H9 (cell line): Measurements from ENCODE around the gene BHLHA15. TPM values are rescaled to one million over a fixed set of nuclear protein-coding genes. Genes with fewer than 3 reads are reported as not detected.

ENCODE experiments used
- DNase-seq: peaks from one replicate; pipeline ENCODE4 v3.0.0-alpha.2; 2017
- H2AFZ ChIP-seq: one replicate; pipeline ENCODE4 v1.6.1; 2013; ENCODE audit warnings: mild to moderate bottlenecking, low read length, control low read depth, moderate library complexity
- H2AK5ac ChIP-seq: 2 replicates; pipeline ENCODE4 v1.6.1; 2013; ENCODE audit warnings: low read length, control low read depth, mixed read lengths; ENCODE audit not compliant: insufficient read length
- H2BK120ac ChIP-seq: one replicate; pipeline ENCODE4 v1.6.1; 2013; ENCODE audit warnings: low read depth, mild to moderate bottlenecking, low read length, control low read depth, inconsistent platforms; ENCODE audit not compliant: poor library complexity, severe bottlenecking
- H2BK12ac ChIP-seq: 2 replicates; pipeline ENCODE4 v1.6.1; 2013; ENCODE audit warnings: low read length, control low read depth, mixed read lengths, low read depth; ENCODE audit not compliant: insufficient read length
- H2BK15ac ChIP-seq: 2 replicates; pipeline ENCODE4 v1.6.1; 2013; ENCODE audit warnings: low read depth, low read length, control low read depth
- H2BK20ac ChIP-seq: one replicate; pipeline ENCODE4 v1.6.1; 2013; ENCODE audit warnings: low read depth, mild to moderate bottlenecking, low read length, control low read depth, inconsistent platforms; ENCODE audit not compliant: poor library complexity, severe bottlenecking
- H2BK5ac ChIP-seq: 2 replicates; pipeline ENCODE4 v1.6.1; 2013; ENCODE audit warnings: low read length, control low read depth, mixed read lengths; ENCODE audit not compliant: insufficient read length
- H3K14ac ChIP-seq: 2 replicates; pipeline ENCODE4 v1.6.1; 2013; ENCODE audit warnings: low read length, control low read depth; ENCODE audit not compliant: insufficient read depth
- H3K18ac ChIP-seq: 2 replicates; pipeline ENCODE4 v1.6.1; 2013; ENCODE audit warnings: low read depth, mild to moderate bottlenecking, mixed read lengths, low read length, control low read depth; ENCODE audit not compliant: insufficient read length
- H3K23ac ChIP-seq: 2 replicates; pipeline ENCODE4 v1.6.1; 2013; ENCODE audit warnings: low read length, control low read depth, mixed read lengths, low read depth; ENCODE audit not compliant: insufficient read length
- H3K23me2 ChIP-seq: 2 replicates; pipeline ENCODE4 v1.6.1; 2013; ENCODE audit warnings: low read depth, mild to moderate bottlenecking, mixed read lengths, low read length, control low read depth; ENCODE audit not compliant: insufficient read length, poor library complexity, severe bottlenecking
- H3K27ac ChIP-seq: 2 replicates; pipeline ENCODE4 v1.5.1; 2013; ENCODE audit warnings: low read length, control low read depth, mixed read lengths, low read depth; ENCODE audit not compliant: insufficient read length
- H3K27me3 ChIP-seq: 2 replicates; pipeline ENCODE4 v1.6.1; 2013; ENCODE audit warnings: low read length, control low read depth, inconsistent platforms; ENCODE audit not compliant: insufficient read depth
- H3K4ac ChIP-seq: 2 replicates; pipeline ENCODE4 v1.6.1; 2013; ENCODE audit warnings: low read depth, mild to moderate bottlenecking, control low read depth, inconsistent platforms, low read length, moderate library complexity
- H3K4me1 ChIP-seq: 2 replicates; pipeline ENCODE4 v1.6.1; 2013; ENCODE audit warnings: low read length, control low read depth, inconsistent platforms; ENCODE audit not compliant: insufficient read depth
- H3K4me2 ChIP-seq: 2 replicates; pipeline ENCODE4 v1.6.1; 2013; ENCODE audit warnings: low read length, control low read depth, mixed read lengths; ENCODE audit not compliant: insufficient read length, insufficient read depth
- H3K56ac ChIP-seq: 2 replicates; pipeline ENCODE4 v1.6.1; 2013; ENCODE audit warnings: low read depth, mild to moderate bottlenecking, mixed read lengths, low read length, control low read depth; ENCODE audit not compliant: insufficient read length
- H3K79me1 ChIP-seq: 2 replicates; pipeline ENCODE4 v1.6.1; 2013; ENCODE audit warnings: low read depth, mild to moderate bottlenecking, moderate library complexity, low read length, control low read depth, inconsistent platforms; ENCODE audit not compliant: insufficient read depth, poor library complexity, severe bottlenecking
- H3K79me2 ChIP-seq: 2 replicates; pipeline ENCODE4 v1.6.1; 2013; ENCODE audit warnings: low read length, control low read depth, inconsistent platforms; ENCODE audit not compliant: insufficient read depth
- H3K9ac ChIP-seq: 2 replicates; pipeline ENCODE4 v1.6.1; 2013; ENCODE audit warnings: low read length, control low read depth, mixed read lengths; ENCODE audit not compliant: insufficient read length; ENCODE audit errors: extremely low read depth
- H3K9me3 ChIP-seq: one replicate; pipeline ENCODE4 v1.6.1; 2013; ENCODE audit warnings: low read depth, low read length, inconsistent platforms; ENCODE audit not compliant: control insufficient read depth
- H3T11ph ChIP-seq: one replicate; pipeline ENCODE4 v1.6.1; 2013; ENCODE audit warnings: mild to moderate bottlenecking, low read length, control low read depth, inconsistent platforms
- H4K20me1 ChIP-seq: one replicate; pipeline ENCODE4 v1.6.1; 2013; ENCODE audit not compliant: control insufficient read depth, insufficient read length, insufficient read depth
- H4K5ac ChIP-seq: 2 replicates; pipeline ENCODE4 v1.6.1; 2013; ENCODE audit warnings: low read depth, mild to moderate bottlenecking, mixed read lengths, low read length, control low read depth; ENCODE audit not compliant: insufficient read length
- H4K8ac ChIP-seq: replicated peaks from 2 replicates; pipeline ENCODE4 v1.6.1; 2013; ENCODE audit warnings: low read length, control low read depth, mixed read lengths, low read depth; ENCODE audit not compliant: insufficient read length
- H4K91ac ChIP-seq: 2 replicates; pipeline ENCODE4 v1.6.1; 2013; ENCODE audit warnings: low read depth, mild to moderate bottlenecking, moderate library complexity, mixed read lengths, low read length, control low read depth; ENCODE audit not compliant: insufficient read length
- H3K27ac Mint-ChIP-seq, 3 experiments: 2 replicates in 2 of 3; 3 replicates in 1 of 3; pipeline ENCODE4 v1.8.0; 2020 to 2021; ENCODE audit warnings: mixed read lengths in 3 of 3, mild to moderate bottlenecking in 1 of 3, moderate library complexity in 1 of 3
- H3K27me3 Mint-ChIP-seq: 2 replicates; pipeline ENCODE4 v1.8.0; 2021; ENCODE audit warnings: low read depth, mild to moderate bottlenecking, moderate library complexity, mixed read lengths
- H3K36me3 Mint-ChIP-seq, 3 experiments: 2 replicates in 2 of 3; 3 replicates in 1 of 3; pipeline ENCODE4 v1.8.0; 2020 to 2021; ENCODE audit warnings: low read depth in 3 of 3, mixed read lengths in 3 of 3; ENCODE audit not compliant: insufficient read depth in 1 of 3
- H3K4me1 Mint-ChIP-seq, 2 experiments: 2 replicates each; pipeline ENCODE4 v1.8.0; 2020; ENCODE audit warnings: mixed read lengths in 2 of 2
- H3K4me3 Mint-ChIP-seq, 2 experiments: 2 replicates in 1 of 2; 3 replicates in 1 of 2; pipeline ENCODE4 v1.8.0; 2020 to 2021; ENCODE audit warnings: mild to moderate bottlenecking in 2 of 2, mixed read lengths in 2 of 2, moderate library complexity in 1 of 2
- H3K9me3 Mint-ChIP-seq, 2 experiments: 2 replicates in 1 of 2; 3 replicates in 1 of 2; pipeline ENCODE4 v1.8.0; 2020; ENCODE audit warnings: mild to moderate bottlenecking in 2 of 2, mixed read lengths in 2 of 2, moderate library complexity in 1 of 2
- CTCF ChIP-seq: fragments of 200-600 bp; sonication (generic); conservative IDR thresholded peaks from 3 replicates; pipeline ENCODE4 v1.8.0; 2021; ENCODE audit warnings: antibody characterized with exemption, mild to moderate bottlenecking
- WGBS: extraction: QIAGEN DNeasy Blood & Tissue Kit; methylation state at CpG from one replicate; pipeline ENCODE4 v1.1.7; 2013; ENCODE audit warnings: missing lambda C conversion rate, low lambda C conversion rate, mixed read lengths; ENCODE audit not compliant: insufficient read length; ENCODE audit errors: extremely low coverage; 5-methylcytosine and 5-hydroxymethylcytosine counted together
- total RNA-seq: library from RNA; stranded (reverse); gene quantifications from 2 replicates; pipeline ENCODE4 v1.2.1, GENCODE V29; 2021

Gene BHLHA15
- total RNA-seq, 1 experiment from 2014 or later = 1.4 TPM

- no peak overlapping the region for H3K14ac ChIP-seq
- no peaks in the 10 kb centered on the region for H3K9me3 ChIP-seq
- peaks cover 0 to 13% of the 10 kb centered on the region in 2 experiments; a peak in 3 of 4 replicates for H3K4me1 Mint-ChIP-seq
- no peak overlapping the region for H2BK15ac ChIP-seq
- no peak overlapping the region for H3K27ac Mint-ChIP-seq
- no peaks in the 10 kb centered on the region for H3K27me3 Mint-ChIP-seq
- no peak overlapping the region for H2BK12ac ChIP-seq
- no peak overlapping the region for H4K5ac ChIP-seq
- H2BK5ac ChIP-seq = no peak overlapping the region
- TF ChIP-seq CTCF = no peak
- no CpG with 5 or more reads among the region's 1 CpG for whole genome bisulfite sequencing
- no peak overlapping the region for H3K4me3 Mint-ChIP-seq
- no peak overlapping the region for H3K56ac ChIP-seq
- no peaks in the 10 kb centered on the region for H3K79me1 ChIP-seq
- H3K23me2 ChIP-seq = no peaks in the 10 kb centered on the region
- no peaks in the 10 kb centered on the region for H4K20me1 ChIP-seq
- H3K36me3 Mint-ChIP-seq = peaks cover 0 to 3% (median 2%) of the 10 kb centered on the region in 3 experiments; a peak in 1 of 7 replicates
- H3K4me1 ChIP-seq = no peaks in the 10 kb centered on the region
- no peak overlapping the region for H4K8ac ChIP-seq
- no peak overlapping the region for H2BK20ac ChIP-seq
- no peak overlapping the region for H3K23ac ChIP-seq
- H4K91ac ChIP-seq = no peak overlapping the region
- no peak overlapping the region for H2AK5ac ChIP-seq
- H3K9me3 Mint-ChIP-seq = no peaks in the 10 kb centered on the region
- no peak overlapping the region for H3T11ph ChIP-seq
- H3K4ac ChIP-seq = no peak overlapping the region
- DNase-seq = no peak
- H3K4me2 ChIP-seq = no peak overlapping the region
- H3K18ac ChIP-seq = no peak overlapping the region
- no peak overlapping the region for H2AFZ ChIP-seq
- H3K27me3 ChIP-seq = no peaks in the 10 kb centered on the region
- no peak overlapping the region for H2BK120ac ChIP-seq
- no peak overlapping the region for H3K27ac ChIP-seq
- no peaks in the 10 kb centered on the region for H3K79me2 ChIP-seq
- no peak overlapping the region for H3K9ac ChIP-seq
Observed at GRCh38 chr7:98242342-98242741, 31.1 kb downstream of the BHLHA15 start.
